K562 (cell line): ENCODE measurements around the gene PLAC1. TPM values are rescaled to one million over a fixed set of nuclear protein-coding genes. Genes with fewer than 3 reads are reported as not detected.

Experiments used
- ATAC-seq: fragments of 200-7000 bp; cut with Tn5 transposase; 3 replicates; pipeline ENCODE4 v1.9.1; 2020; ENCODE audit warnings: moderate library complexity
- BruUV-seq: library from RNA; stranded (reverse); fragments of 400-500 nt; replicated peaks from 2 replicates; lab custom pipeline; 2021; lab: Mats Ljungman, UMichigan
- CTCF ChIA-PET: fragments of 300-600 bp; formaldehyde crosslinking; extraction: SDS; loops from one replicate; lab custom pipeline; 2021; ENCODE audit warnings: low intra/inter-chr PET ratio; lab: Yijun Ruan, JAX
- POLR2A ChIA-PET: fragments of 300-600, 350-650 bp; sonication (Branson Sonifier 250); formaldehyde crosslinking; extraction: SDS; loops from one replicate; lab custom pipeline; 2021; ENCODE audit warnings: antibody characterized with exemption, inconsistent platforms; lab: Yijun Ruan, JAX
- DNase-seq, 4 experiments: peaks; one replicate each; pipeline versions ENCODE4 v3.0.0 to v3.0.0-alpha.2; 2011 to 2018; ENCODE audit warnings: low spot score in 3 of 4, mixed read lengths in 3 of 4; ENCODE audit errors: extremely low read depth in 1 of 4
- FAIRE-seq: peaks from 2 replicates; lab custom pipeline; 2011; peaks lifted over from hg19 to GRCh38; lab: Jason Lieb, UNC
- H2AFZ ChIP-seq: 2 replicates; pipeline ENCODE4 v1.6.0; 2011; ENCODE audit warnings: low read depth, low read length, control low read depth, inconsistent platforms
- H3K27ac ChIP-seq: fragments of 200-600 bp; 3 replicates; pipeline ENCODE4 v1.8.0; 2011; ENCODE audit warnings: low read depth, mild to moderate bottlenecking, control low read depth, inconsistent platforms, low read length, moderate library complexity, mixed read lengths; ENCODE audit errors: extremely low read depth
- H3K27me3 ChIP-seq, 2 experiments: fragments of 300-600 bp in 1 of 2; 2 replicates in 1 of 2; 3 replicates in 1 of 2; pipeline versions ENCODE4 v1.6.0 to v1.8.0; 2011; ENCODE audit warnings: inconsistent platforms in 2 of 2, low read length in 2 of 2, mild to moderate bottlenecking in 1 of 2, mixed read lengths in 1 of 2, moderate library complexity in 1 of 2; ENCODE audit not compliant: control insufficient read depth in 2 of 2, insufficient read depth in 2 of 2
- H3K36me3 ChIP-seq: fragments of 300-600 bp; 3 replicates; pipeline ENCODE4 v1.8.0; 2011; ENCODE audit warnings: mild to moderate bottlenecking, low read length, inconsistent platforms; ENCODE audit not compliant: control insufficient read depth, insufficient read depth
- H3K4me1 ChIP-seq, 2 experiments: fragments of 200-600 bp in 1 of 2; replicated peaks in 1 of 2; 2 replicates in 1 of 2; 3 replicates in 1 of 2; pipeline versions ENCODE4 v1.5.1 to v1.8.0; 2011; ENCODE audit warnings: inconsistent platforms in 2 of 2, low read length in 2 of 2, mild to moderate bottlenecking in 1 of 2, mixed read lengths in 1 of 2, moderate library complexity in 1 of 2; ENCODE audit not compliant: control insufficient read depth in 2 of 2, insufficient read depth in 2 of 2
- H3K4me2 ChIP-seq: 2 replicates; pipeline ENCODE4 v1.6.1; 2011; ENCODE audit warnings: low read length, control low read depth, inconsistent platforms, mixed read lengths; ENCODE audit not compliant: insufficient read depth
- H3K4me3 ChIP-seq: fragments of 200-600 bp; sonication (generic), shearing (Covaris generic); 2 replicates; pipeline ENCODE4 v1.5.1; 2016; ENCODE audit warnings: control low read depth, inconsistent platforms
- H3K79me2 ChIP-seq: fragments of 200-600 bp; 3 replicates; pipeline ENCODE4 v1.8.0; 2011; ENCODE audit warnings: low read length, inconsistent platforms; ENCODE audit not compliant: control insufficient read depth, insufficient read depth
- H3K9ac ChIP-seq, 2 experiments: 2 replicates each; pipeline versions ENCODE4 v1.6.0 to v1.6.1; 2011; ENCODE audit warnings: low read depth in 2 of 2, low read length in 2 of 2, control low read depth in 1 of 2, inconsistent platforms in 1 of 2, mild to moderate bottlenecking in 1 of 2, mixed read lengths in 1 of 2; ENCODE audit not compliant: insufficient read depth in 1 of 2
- H3K9me1 ChIP-seq: one replicate; pipeline ENCODE4 v1.6.0; 2011; ENCODE audit warnings: inconsistent platforms, mild to moderate bottlenecking, low read length, moderate library complexity; ENCODE audit not compliant: control insufficient read depth, insufficient read depth
- H3K9me3 ChIP-seq: replicated peaks from 2 replicates; pipeline ENCODE4 v1.5.1; 2011; ENCODE audit warnings: low read depth, low read length, inconsistent platforms; ENCODE audit not compliant: control insufficient read depth, insufficient read depth
- H4K20me1 ChIP-seq: replicated peaks from 2 replicates; pipeline ENCODE4 v1.6.1; 2011; ENCODE audit warnings: low read length, inconsistent platforms, mixed read lengths; ENCODE audit not compliant: control insufficient read depth, insufficient read depth
- E2F3 ChIP-seq: fragments of 250-450 bp; sonication (Bioruptor Pico); IDR thresholded peaks from 2 replicates; pipeline ENCODE4 v1.4.0; 2020; ENCODE audit warnings: mild to moderate bottlenecking
- EGR1 ChIP-seq: fragments of 450-650 bp; conservative IDR thresholded peaks from 2 replicates; pipeline ENCODE4 v1.6.1; 2017; ENCODE audit warnings: mild to moderate bottlenecking
- MXI1 ChIP-seq: IDR thresholded peaks from 2 replicates; pipeline ENCODE4 v1.6.1; 2011; ENCODE audit warnings: low read depth, mild to moderate bottlenecking, improper control_type of control experiment, low read length
- NR3C1 ChIP-seq: sonication (generic); formaldehyde crosslinking; IDR thresholded peaks from 2 replicates; pipeline ENCODE4 v1.8.1; 2022; ENCODE audit warnings: missing genetic modification reagents
- PML ChIP-seq: IDR thresholded peaks from 2 replicates; pipeline ENCODE4 v1.6.1; 2012; ENCODE audit warnings: low read length, inconsistent platforms
- RAD21 ChIP-seq, 2 experiments: fragments of 250-450 bp in 1 of 2; fragments of 450-650 bp in 1 of 2; sonication (Bioruptor Pico) in 1 of 2; formaldehyde crosslinking in 1 of 2; IDR thresholded peaks in 1 of 2; conservative IDR thresholded peaks in 1 of 2; 2 replicates each; pipeline versions ENCODE4 v1.4.0 to v1.8.0; 2020 to 2022; ENCODE audit warnings: mild to moderate bottlenecking in 2 of 2, moderate library complexity in 1 of 2
- TFAP4 ChIP-seq: sonication (generic); formaldehyde crosslinking; IDR thresholded peaks from 2 replicates; pipeline ENCODE4 v1.8.0; 2022; ENCODE audit warnings: missing genetic modification reagents, mild to moderate bottlenecking, moderate library complexity, borderline replicate concordance
- ZNF41 ChIP-seq: fragments of 250-450 bp; sonication (Bioruptor Pico); conservative IDR thresholded peaks from 2 replicates; pipeline ENCODE4 v1.4.0; 2020; ENCODE audit warnings: mild to moderate bottlenecking
- ZNF583 ChIP-seq: fragments of 250-450 bp; sonication (Bioruptor Pico); IDR thresholded peaks from 2 replicates; pipeline ENCODE4 v1.4.0; 2020
- ZNF696 ChIP-seq: fragments of 250-450 bp; sonication (Bioruptor Pico); conservative IDR thresholded peaks from 2 replicates; pipeline ENCODE4 v1.4.0; 2020; ENCODE audit warnings: mild to moderate bottlenecking, moderate library complexity
- ZNF740 ChIP-seq, 3 experiments: fragments of 200-800 bp in 1 of 3; sonication (Bioruptor generic) in 1 of 3; sonication (generic) in 1 of 3; formaldehyde crosslinking in 1 of 3; IDR thresholded peaks; 2 replicates each; pipeline versions ENCODE4 v1.6.1 to v1.8.0; 2016 to 2022; ENCODE audit warnings: mild to moderate bottlenecking in 2 of 3, missing compliant biosample characterization in 2 of 3, missing genetic modification characterization in 2 of 3, missing genetic modification reagents in 1 of 3
- WGBS: fragments of 100-300 bp; shearing (Covaris generic); methylation state at CpG from one replicate; pipeline ENCODE4 v1.1.6; 2016; ENCODE audit warnings: low coverage, mixed read lengths; ENCODE audit not compliant: insufficient coverage; ENCODE audit errors: missing lambda C conversion rate; 5-methylcytosine and 5-hydroxymethylcytosine counted together
- in situ Hi-C: fragments of 300-500 bp; cut with MboI; formaldehyde crosslinking; loops from 4 replicates; pipeline ENCODE4 v1.15.0; 2018; ENCODE audit warnings: inconsistent platforms, mixed read lengths
- intact Hi-C: fragments of 100-400 bp; cut with micrococcal nuclease; formaldehyde crosslinking; loops from 2 replicates; pipeline ENCODE4 v1.14.2; 2022
- polyA plus RNA-seq, 8 experiments: library from polyadenylated mRNA; depleted of rRNA in 4 of 8; stranded (reverse) in 5 of 8; unstranded in 3 of 8; fragments of >200 nt; fragmentation: Nextera tagmentation in 2 of 8; fragmentation: Illumina TruSeq in 1 of 8; extraction: Ambion mirVana in 2 of 8; extraction: Trizol in 1 of 8; gene quantifications; 2 replicates each; pipeline versions ENCODE4 v1.2.1 to v1.2.3, GENCODE V29; 2011 to 2014; ENCODE audit warnings: inconsistent platforms in 1 of 8, missing spikeins in 1 of 8
- total RNA-seq, 7 experiments: library from RNA; depleted of rRNA in 6 of 7; stranded (reverse); fragments of >200 nt in 6 of 7; fragmentation: Illumina TruSeq in 2 of 7; extraction: Trizol in 2 of 7; gene quantifications; 2 replicates each; pipeline versions ENCODE4 v1.2.1 to v1.2.3, GENCODE V29; 2011 to 2021; ENCODE audit warnings: low replicate concordance in 1 of 7
- TF ChIP-seq, protein P1 (sequence below): fragments of 250-450 bp; sonication (Bioruptor Pico); IDR thresholded peaks from 2 replicates; pipeline ENCODE4 v1.5.1; 2021; ENCODE audit warnings: mild to moderate bottlenecking
- TF ChIP-seq, protein P2 (sequence below), 2 experiments: fragments of 450-650 bp in 1 of 2; sonication (generic) in 1 of 2; formaldehyde crosslinking in 1 of 2; IDR thresholded peaks in 1 of 2; conservative IDR thresholded peaks in 1 of 2; 2 replicates each; pipeline versions ENCODE4 v1.6.1 to v1.8.1; 2016 to 2023; ENCODE audit warnings: mild to moderate bottlenecking in 2 of 2, moderate library complexity in 2 of 2, inconsistent platforms in 1 of 2, missing genetic modification reagents in 1 of 2

PLAC1 gene
- total and polyA plus RNA-seq, 9 of the 15 experiments (the other 6 are each of a cell fraction or from before 2014, with no cell fraction given), result 0.82 to 9.1 (median 1.7) TPM

DNA sequence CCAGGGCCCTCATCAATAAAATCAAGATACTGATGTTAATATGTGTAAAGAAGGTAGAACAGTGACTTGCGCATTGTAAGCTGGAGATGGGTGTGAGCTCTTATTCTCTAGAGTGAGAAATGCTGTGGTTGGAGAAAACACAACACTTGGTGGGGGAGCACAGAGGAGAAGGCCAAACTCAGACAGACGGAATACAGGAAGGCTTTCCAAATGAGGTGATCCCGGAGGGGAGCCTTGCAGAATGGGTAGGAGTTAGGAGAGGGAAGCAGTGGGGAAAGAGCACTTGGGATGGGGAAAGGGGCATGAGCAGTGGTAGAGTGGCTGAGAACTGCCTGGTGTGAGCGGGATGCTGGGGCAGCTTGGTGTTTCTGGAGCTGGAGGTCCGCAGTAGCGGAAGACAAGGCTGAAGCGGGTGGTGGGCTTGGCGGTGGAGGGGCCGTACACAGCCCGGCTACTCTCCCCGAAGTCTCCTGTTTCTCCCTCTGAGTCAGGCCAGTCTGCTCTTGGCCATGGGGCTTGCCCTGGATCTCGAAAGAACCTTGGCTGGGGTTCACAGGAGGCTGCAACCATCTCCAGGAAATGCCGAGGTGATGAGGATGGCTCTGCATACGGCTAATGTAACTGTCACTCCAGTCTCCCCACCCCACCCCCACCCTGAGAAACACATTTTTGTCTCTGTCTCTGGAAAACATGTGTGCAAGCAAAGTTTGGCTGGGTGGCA, 11.3 kb upstream of the PLAC1 start:
- H3K9ac ChIP-seq, result no peak overlapping the region
- intact Hi-C loops, result no loop called here
- no peak for TF ChIP-seq RAD21 (CRISPR knock-in tag; conservative IDR thresholded peaks at IDR 0.05 in 1 of 2, IDR thresholded peaks at IDR 0.05 in 1 of 2)
- TF ChIP-seq NR3C1 (CRISPR knock-in tag), result no peak
- TF ChIP-seq TFAP4, result no peak
- TF ChIP-seq, protein P1, sequence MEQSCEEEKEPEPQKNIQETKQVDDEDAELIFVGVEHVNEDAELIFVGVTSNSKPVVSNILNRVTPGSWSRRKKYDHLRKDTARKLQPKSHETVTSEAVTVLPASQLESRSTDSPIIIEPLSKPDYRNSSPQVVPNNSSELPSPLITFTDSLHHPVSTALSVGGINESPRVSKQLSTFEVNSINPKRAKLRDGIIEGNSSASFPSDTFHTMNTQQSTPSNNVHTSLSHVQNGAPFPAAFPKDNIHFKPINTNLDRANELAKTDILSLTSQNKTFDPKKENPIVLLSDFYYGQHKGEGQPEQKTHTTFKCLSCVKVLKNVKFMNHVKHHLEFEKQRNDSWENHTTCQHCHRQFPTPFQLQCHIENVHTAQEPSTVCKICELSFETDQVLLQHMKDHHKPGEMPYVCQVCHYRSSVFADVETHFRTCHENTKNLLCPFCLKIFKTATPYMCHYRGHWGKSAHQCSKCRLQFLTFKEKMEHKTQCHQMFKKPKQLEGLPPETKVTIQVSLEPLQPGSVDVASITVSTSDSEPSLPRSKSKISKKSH (CRISPR knock-in tag), result no peak
- no peak for TF ChIP-seq E2F3 (CRISPR knock-in tag)
- TF ChIP-seq ZNF41, result no peak
- TF ChIP-seq ZNF740 (CRISPR knock-in tag; IDR thresholded peaks at IDR 0.05), result no peak
- TF ChIP-seq ZNF740 (tag; IDR thresholded peaks at IDR 0.05), result no peak
- no peak for TF ChIP-seq ZNF696
- no peak for TF ChIP-seq ZNF583 (CRISPR knock-in tag)
- TF ChIP-seq MXI1, result no peak
- no peak for TF ChIP-seq EGR1
- TF ChIP-seq PML, result no peak
- TF ChIP-seq, protein P2, sequence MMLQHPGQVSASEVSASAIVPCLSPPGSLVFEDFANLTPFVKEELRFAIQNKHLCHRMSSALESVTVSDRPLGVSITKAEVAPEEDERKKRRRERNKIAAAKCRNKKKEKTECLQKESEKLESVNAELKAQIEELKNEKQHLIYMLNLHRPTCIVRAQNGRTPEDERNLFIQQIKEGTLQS (IDR thresholded peaks at IDR 0.05), result no peak
- TF ChIP-seq, protein P2 (CRISPR knock-in tag; conservative IDR thresholded peaks at IDR 0.05), result no peak

More for the DNA sequence above, 11.3 kb upstream of the PLAC1 start:
- no peak overlapping the region for H3K27ac ChIP-seq
- 43% methylated on average over 10 of the region's 14 CpGs for WGBS
- no peak overlapping the region for H3K4me2 ChIP-seq
- H3K27me3 ChIP-seq, result no peaks in the 10 kb centered on the region; a peak in 1 of 5 replicates
- H3K79me2 ChIP-seq, result no peaks in the 10 kb centered on the region
- H3K36me3 ChIP-seq, result no peaks in the 10 kb centered on the region
- H3K4me1 ChIP-seq, result no peaks in the 10 kb centered on the region; a peak in 2 of 5 replicates
- DNase-seq (no peak), FAIRE-seq (no peak), ATAC-seq (no peak)
- in situ Hi-C loops, result no loop called here
- no TSS peak for BruUV-seq
- H3K9me1 ChIP-seq, result no peaks in the 10 kb centered on the region
- CTCF ChIA-PET, result no interaction called here
- no peaks in the 10 kb centered on the region for H4K20me1 ChIP-seq
- H2AFZ ChIP-seq, result no peak overlapping the region
- POLR2A ChIA-PET, result interaction anchor here (0.6 kb wide), 1 partner anchor 9 kb away, joined by 4 read pairs; no protein-coding TSS in a partner anchor
- no peaks in the 10 kb centered on the region for H3K9me3 ChIP-seq
- H3K4me3 ChIP-seq, result no peak overlapping the region
